ENCODE data around the gene KITLG.

DNA sequence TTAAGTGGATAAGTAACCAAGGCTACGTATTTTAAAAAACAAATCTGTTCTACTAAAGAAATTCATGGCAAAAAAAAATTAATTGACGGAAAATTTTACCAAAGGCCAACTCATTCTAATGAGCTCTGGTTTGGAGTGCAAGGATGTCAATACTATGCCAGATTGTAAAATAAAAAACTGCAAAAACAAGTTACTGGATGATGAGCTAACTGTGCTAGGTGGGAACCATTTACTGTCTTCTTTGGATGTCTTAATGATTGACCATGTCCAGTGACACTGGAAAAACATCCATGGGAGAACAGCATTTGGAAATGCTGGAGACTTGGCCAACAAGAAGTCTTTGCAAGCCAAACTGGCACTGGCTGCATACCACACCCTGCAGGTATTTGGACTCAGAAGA, 41.6 kb downstream of the KITLG start:
- no peak for TF ChIP-seq POLR2A (IDR thresholded peaks at IDR 0.05)
- TF ChIP-seq, protein P1, sequence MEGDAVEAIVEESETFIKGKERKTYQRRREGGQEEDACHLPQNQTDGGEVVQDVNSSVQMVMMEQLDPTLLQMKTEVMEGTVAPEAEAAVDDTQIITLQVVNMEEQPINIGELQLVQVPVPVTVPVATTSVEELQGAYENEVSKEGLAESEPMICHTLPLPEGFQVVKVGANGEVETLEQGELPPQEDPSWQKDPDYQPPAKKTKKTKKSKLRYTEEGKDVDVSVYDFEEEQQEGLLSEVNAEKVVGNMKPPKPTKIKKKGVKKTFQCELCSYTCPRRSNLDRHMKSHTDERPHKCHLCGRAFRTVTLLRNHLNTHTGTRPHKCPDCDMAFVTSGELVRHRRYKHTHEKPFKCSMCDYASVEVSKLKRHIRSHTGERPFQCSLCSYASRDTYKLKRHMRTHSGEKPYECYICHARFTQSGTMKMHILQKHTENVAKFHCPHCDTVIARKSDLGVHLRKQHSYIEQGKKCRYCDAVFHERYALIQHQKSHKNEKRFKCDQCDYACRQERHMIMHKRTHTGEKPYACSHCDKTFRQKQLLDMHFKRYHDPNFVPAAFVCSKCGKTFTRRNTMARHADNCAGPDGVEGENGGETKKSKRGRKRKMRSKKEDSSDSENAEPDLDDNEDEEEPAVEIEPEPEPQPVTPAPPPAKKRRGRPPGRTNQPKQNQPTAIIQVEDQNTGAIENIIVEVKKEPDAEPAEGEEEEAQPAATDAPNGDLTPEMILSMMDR (IDR thresholded peaks at IDR 0.05) = no peak
